Measurements from ENCODE around the gene PDPK1. TPM values are rescaled to one million over a fixed set of nuclear protein-coding genes. Genes with fewer than 3 reads are reported as not detected.
A peak's percentile ranks its signal among the peaks of the same experiment; 100 is the strongest.

The PDPK1 gene
- total RNA-seq, 5 donors from 2014 or later (not counting 1 experiment from before 2014, with no cell fraction given): 49.8 to 68.4 (median 67.3) TPM

DNA sequence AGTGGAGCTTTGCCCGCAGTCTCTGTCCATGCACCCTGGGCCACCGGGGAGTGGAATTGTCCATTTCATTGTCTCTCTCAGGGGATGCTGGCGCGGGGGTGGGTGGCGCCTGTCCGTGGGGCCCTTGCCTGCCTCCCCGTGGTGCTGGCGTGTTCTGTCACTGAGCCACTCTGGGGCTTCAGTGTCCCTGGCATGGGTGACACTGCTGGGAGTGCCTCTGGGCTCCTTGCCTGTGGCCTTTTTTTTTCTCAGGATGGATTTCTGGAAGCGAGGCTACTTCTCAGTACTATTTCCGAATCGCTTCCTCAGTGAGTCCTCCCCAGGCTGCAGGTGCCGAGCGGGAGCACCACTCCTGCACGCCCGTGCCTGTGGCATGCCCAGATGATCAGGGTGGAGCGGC, 55.0 kb downstream of the PDPK1 start:
- no peak for ATAC-seq (replicated peaks in 1 of 4)
- H3K27ac ChIP-seq (ENCODE audit: low read length): no peak overlapping the region
- no peaks in the 10 kb centered on the region for H3K9me3 ChIP-seq
- H3K36me3 ChIP-seq (ENCODE audit: control insufficient read depth in 2 of 2, extremely low read depth in 1 of 2, insufficient read depth in 1 of 2, low read length in 1 of 2): peaks cover 9 to 53% of the 10 kb centered on the region in 2 donors
- H3K27ac Mint-ChIP-seq: peak overlapping the region in 1 of 2 donors; percentile 16
- H3K27me3 ChIP-seq (replicated peaks in 1 of 2; ENCODE audit: control insufficient read depth in 2 of 2, extremely low read depth in 1 of 2, insufficient read depth in 2 of 2, low read length in 1 of 2): no peaks in the 10 kb centered on the region
- H3K4me3 ChIP-seq (ENCODE audit: control insufficient read depth in 1 of 2, extremely low read depth in 1 of 2, low read length in 1 of 2): no peak overlapping the region
- H3K4me1 Mint-ChIP-seq: peaks cover 13 to 25% (median 24%) of the 10 kb centered on the region in 3 donors
- H3K9me3 Mint-ChIP-seq: no peaks in the 10 kb centered on the region
- WGBS (ENCODE audit: insufficient coverage): 96% methylated on average over 15 of the region's 16 CpGs
- H3K36me3 Mint-ChIP-seq: peaks cover 18% of the 10 kb centered on the region
- ChIA-PET CTCF (no interaction called here), POLR2A (interaction anchor here in 1 of 2 donors (0.6 kb wide), 1 partner anchor 376 kb away, joined by 3 read pairs; no protein-coding TSS in a partner anchor)
- H3K27me3 Mint-ChIP-seq: no peaks in the 10 kb centered on the region
- peaks cover 0 to 25% of the 10 kb centered on the region in 2 experiments for H3K4me1 ChIP-seq (ENCODE audit: control insufficient read depth in 1 of 2, extremely low read depth in 1 of 2, insufficient read depth in 2 of 2, low read length in 2 of 2)
- DNase-seq: no peak
- no peak overlapping the region for H3K4me3 Mint-ChIP-seq

DNA sequence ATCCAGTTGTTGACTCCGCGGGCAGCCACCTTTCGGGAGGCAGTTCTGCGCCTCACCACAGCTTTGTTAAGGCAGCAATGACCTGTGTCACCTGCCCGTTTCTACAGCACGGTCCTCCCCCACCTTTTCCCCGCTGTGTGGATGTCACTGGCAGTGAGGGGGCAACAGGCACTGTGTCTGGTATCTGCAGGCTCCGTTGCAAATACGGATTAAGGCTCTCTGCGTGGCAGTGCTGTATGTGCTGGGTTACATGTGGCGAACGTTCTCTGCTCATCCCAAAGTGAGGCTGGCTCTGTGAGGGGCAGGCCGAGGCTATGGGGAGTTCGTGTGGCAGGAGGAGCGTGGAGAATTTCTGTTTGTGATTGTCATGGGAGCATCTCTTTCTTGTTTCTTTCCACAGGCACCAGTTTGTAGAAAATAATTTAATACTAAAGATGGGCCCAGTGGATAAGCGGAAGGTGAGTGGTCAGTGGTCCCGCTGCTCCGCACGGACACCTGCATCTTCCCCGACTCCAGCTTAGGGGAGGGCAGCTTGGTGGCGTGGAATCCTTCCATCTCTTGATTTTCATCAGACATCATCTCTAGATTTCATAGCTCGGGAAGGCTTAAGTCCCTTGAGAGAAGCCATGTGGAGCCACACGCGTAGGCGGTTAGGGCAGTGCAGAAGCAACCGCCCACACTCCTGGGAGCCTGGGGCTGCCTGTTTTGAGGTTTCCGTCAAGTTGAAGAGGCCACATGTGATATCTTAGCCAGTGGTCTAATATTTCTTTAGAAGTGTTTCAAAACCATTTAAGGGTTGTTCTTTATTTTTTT, 57.8 kb downstream of the PDPK1 start:
- Mint-ChIP-seq H3K4me3 (no peak overlapping the region), H3K36me3 (peaks cover 4% of the 10 kb centered on the region), H3K9me3 (no peaks in the 10 kb centered on the region), H3K4me1 (peaks cover 13 to 22% (median 21%) of the 10 kb centered on the region in 3 donors), H3K27ac (no peak overlapping the region), H3K27me3 (no peaks in the 10 kb centered on the region)
- CTCF ChIA-PET: interaction anchor here in 1 of 2 donors (0.6 kb wide), 1 partner anchor 1260 kb away, joined by 3 read pairs; no protein-coding TSS in a partner anchor
- H3K27ac ChIP-seq (ENCODE audit: low read length): no peak overlapping the region
- peaks cover 9 to 38% of the 10 kb centered on the region in 2 donors for H3K36me3 ChIP-seq (ENCODE audit: control insufficient read depth in 2 of 2, extremely low read depth in 1 of 2, insufficient read depth in 1 of 2, low read length in 1 of 2)
- H3K27me3 ChIP-seq (replicated peaks in 1 of 2; ENCODE audit: control insufficient read depth in 2 of 2, extremely low read depth in 1 of 2, insufficient read depth in 2 of 2, low read length in 1 of 2): no peaks in the 10 kb centered on the region
- ATAC-seq (replicated peaks in 1 of 4) (no peak), DNase-seq (no peak)
- 94% methylated on average over 22 of the region's 27 CpGs for WGBS (ENCODE audit: insufficient coverage)
- POLR2A ChIA-PET: no interaction called here
- peaks cover 0 to 23% of the 10 kb centered on the region in 2 experiments for H3K4me1 ChIP-seq (ENCODE audit: control insufficient read depth in 1 of 2, extremely low read depth in 1 of 2, insufficient read depth in 2 of 2, low read length in 2 of 2)
- no peaks in the 10 kb centered on the region for H3K9me3 ChIP-seq
- H3K4me3 ChIP-seq (ENCODE audit: control insufficient read depth in 1 of 2, extremely low read depth in 1 of 2, low read length in 1 of 2): no peak overlapping the region

DNA sequence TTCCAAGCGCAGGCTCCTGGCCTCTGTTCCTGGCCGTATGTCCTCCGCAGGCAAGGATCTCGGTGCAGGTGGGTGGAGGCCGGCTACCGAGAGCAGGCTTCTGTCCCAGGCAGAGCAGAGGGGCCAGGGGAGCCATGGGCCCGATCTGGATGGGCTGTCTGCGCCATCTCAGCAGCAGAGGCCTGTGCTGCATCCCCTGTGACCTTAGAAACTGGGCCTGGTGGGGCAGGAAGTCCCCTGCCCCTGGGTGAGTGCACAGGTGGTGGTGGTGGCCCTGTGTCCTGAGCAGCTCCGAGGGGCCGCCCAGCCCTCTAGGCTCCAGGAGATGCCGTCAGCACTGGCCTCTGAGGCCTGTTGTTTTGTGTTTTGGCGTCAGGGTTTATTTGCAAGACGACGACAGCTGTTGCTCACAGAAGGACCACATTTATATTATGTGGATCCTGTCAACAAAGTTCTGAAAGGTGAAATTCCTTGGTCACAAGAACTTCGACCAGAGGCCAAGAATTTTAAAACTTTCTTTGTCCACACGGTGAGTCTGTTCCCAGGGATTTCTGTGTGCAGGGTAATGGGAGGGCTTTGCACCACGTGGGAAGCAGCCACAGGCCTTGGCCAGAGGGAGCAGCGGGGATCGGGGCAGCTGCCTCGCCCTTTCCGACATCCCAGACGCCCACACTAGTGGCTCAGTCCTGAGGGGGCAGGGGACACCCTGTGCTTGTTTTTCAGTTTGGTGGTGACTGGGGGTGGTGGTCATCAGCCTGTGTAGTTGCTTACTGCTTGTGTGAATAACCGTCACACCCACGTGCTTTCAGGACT, 59.1 kb downstream of the PDPK1 start:
- Mint-ChIP-seq H3K9me3 (no peaks in the 10 kb centered on the region), H3K27ac (no peak overlapping the region), H3K27me3 (no peaks in the 10 kb centered on the region), H3K36me3 (peaks cover 4% of the 10 kb centered on the region), H3K4me1 (peaks cover 13 to 19% (median 18%) of the 10 kb centered on the region in 3 donors), H3K4me3 (no peak overlapping the region)
- no peaks in the 10 kb centered on the region for H3K9me3 ChIP-seq
- ChIA-PET CTCF (no interaction called here), POLR2A (no interaction called here)
- H3K36me3 ChIP-seq (ENCODE audit: control insufficient read depth in 2 of 2, extremely low read depth in 1 of 2, insufficient read depth in 1 of 2, low read length in 1 of 2): peaks cover 9 to 36% of the 10 kb centered on the region in 2 donors
- H3K27me3 ChIP-seq (replicated peaks in 1 of 2; ENCODE audit: control insufficient read depth in 2 of 2, extremely low read depth in 1 of 2, insufficient read depth in 2 of 2, low read length in 1 of 2): no peaks in the 10 kb centered on the region
- no peak overlapping the region for H3K27ac ChIP-seq (ENCODE audit: low read length)
- no peak overlapping the region for H3K4me3 ChIP-seq (ENCODE audit: control insufficient read depth in 1 of 2, extremely low read depth in 1 of 2, low read length in 1 of 2)
- ATAC-seq (replicated peaks in 1 of 4): no peak
- peaks cover 0 to 20% of the 10 kb centered on the region in 2 experiments for H3K4me1 ChIP-seq (ENCODE audit: control insufficient read depth in 1 of 2, extremely low read depth in 1 of 2, insufficient read depth in 2 of 2, low read length in 2 of 2)
- 95% methylated on average over 23 of the region's 24 CpGs for WGBS (ENCODE audit: insufficient coverage)
- no peak for DNase-seq

DNA sequence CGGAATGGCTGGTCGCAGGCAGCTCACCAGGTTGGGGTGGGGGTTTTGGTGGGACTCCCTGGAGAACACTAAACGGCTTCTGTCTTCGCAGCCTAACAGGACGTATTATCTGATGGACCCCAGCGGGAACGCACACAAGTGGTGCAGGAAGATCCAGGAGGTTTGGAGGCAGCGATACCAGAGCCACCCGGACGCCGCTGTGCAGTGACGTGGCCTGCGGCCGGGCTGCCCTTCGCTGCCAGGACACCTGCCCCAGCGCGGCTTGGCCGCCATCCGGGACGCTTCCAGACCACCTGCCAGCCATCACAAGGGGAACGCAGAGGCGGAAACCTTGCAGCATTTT, 59.7 kb downstream of the PDPK1 start:
- peaks cover 15 to 19% (median 16%) of the 10 kb centered on the region in 3 donors for H3K4me1 Mint-ChIP-seq
- no peaks in the 10 kb centered on the region for H3K9me3 Mint-ChIP-seq
- no peak for ATAC-seq (replicated peaks in 1 of 4)
- ChIA-PET CTCF (no interaction called here), POLR2A (no interaction called here)
- DNase-seq: peak in 1 of 35 experiments; percentile 23
- no peaks in the 10 kb centered on the region for H3K27me3 Mint-ChIP-seq
- no peak overlapping the region for H3K4me3 Mint-ChIP-seq
- no peaks in the 10 kb centered on the region for H3K9me3 ChIP-seq
- H3K27ac ChIP-seq (ENCODE audit: low read length): no peak overlapping the region
- H3K36me3 ChIP-seq (ENCODE audit: control insufficient read depth in 2 of 2, extremely low read depth in 1 of 2, insufficient read depth in 1 of 2, low read length in 1 of 2): peaks cover 9 to 36% of the 10 kb centered on the region in 2 donors
- H3K4me3 ChIP-seq (ENCODE audit: control insufficient read depth in 1 of 2, extremely low read depth in 1 of 2, low read length in 1 of 2): no peak overlapping the region
- H3K27me3 ChIP-seq (replicated peaks in 1 of 2; ENCODE audit: control insufficient read depth in 2 of 2, extremely low read depth in 1 of 2, insufficient read depth in 2 of 2, low read length in 1 of 2): no peaks in the 10 kb centered on the region
- peaks cover 4% of the 10 kb centered on the region for H3K36me3 Mint-ChIP-seq
- no peak overlapping the region for H3K27ac Mint-ChIP-seq
- 98% methylated on average over 19 of the region's 22 CpGs for WGBS (ENCODE audit: insufficient coverage)
- H3K4me1 ChIP-seq (ENCODE audit: control insufficient read depth in 1 of 2, extremely low read depth in 1 of 2, insufficient read depth in 2 of 2, low read length in 2 of 2): peaks cover 0 to 16% of the 10 kb centered on the region in 2 experiments

DNA sequence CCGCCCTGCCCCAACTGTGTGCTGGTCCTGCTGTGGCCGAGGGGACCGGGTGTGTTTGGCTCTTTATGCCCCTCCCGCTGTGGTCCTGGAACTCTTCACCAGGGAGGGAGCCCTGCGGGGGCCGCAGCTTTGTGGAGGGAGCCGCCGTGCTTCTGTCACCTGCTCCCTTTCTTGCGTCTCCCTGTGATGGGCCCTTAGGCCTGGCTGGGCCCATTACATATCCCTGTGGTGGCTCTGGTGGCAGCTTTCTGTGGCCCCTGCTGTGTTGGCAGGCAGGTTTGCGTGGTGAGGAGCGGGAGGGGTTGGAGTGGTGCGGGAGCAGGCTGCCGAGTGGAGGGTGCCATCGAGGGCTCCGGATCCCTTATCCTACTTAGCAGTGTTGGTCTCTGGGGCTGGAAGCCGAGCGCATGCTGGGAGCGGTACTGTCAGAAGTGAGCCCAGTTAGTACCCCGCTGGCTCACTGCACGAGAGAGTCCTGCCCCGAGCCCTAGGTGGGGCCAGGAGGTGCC, 60.4 kb downstream of the PDPK1 start:
- H3K4me1 Mint-ChIP-seq: peaks cover 14 to 18% (median 17%) of the 10 kb centered on the region in 3 donors

DNA sequence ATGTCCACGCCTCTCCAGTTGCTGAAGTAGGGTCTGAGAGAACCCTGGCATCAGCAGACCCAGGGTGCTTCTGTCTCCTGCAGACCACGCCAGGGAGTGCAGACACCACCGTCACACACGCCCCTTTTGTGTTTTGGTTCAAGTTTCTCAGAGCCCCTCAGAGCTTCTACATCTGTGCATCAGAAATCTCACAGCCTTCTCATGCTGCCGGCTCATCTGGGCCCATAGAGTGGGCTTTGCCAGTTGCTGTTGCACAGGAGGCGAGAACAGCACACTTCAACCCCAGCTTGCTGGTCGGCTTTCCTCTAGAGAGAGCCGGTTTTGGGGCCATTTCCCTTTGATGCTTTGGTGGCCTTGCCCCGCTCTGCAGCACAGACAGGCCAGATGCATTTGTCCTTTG, 60.9 kb downstream of the PDPK1 start:
- Mint-ChIP-seq H3K9me3 (no peaks in the 10 kb centered on the region), H3K4me1 (peaks cover 10 to 17% (median 12%) of the 10 kb centered on the region in 3 donors), H3K27me3 (no peaks in the 10 kb centered on the region), H3K4me3 (no peak overlapping the region), H3K36me3 (peaks cover 2% of the 10 kb centered on the region), H3K27ac (no peak overlapping the region)
- Histone ChIP-seq H3K27ac (ENCODE audit: low read length) (no peak overlapping the region), H3K4me1 (ENCODE audit: control insufficient read depth in 1 of 2, extremely low read depth in 1 of 2, insufficient read depth in 2 of 2, low read length in 2 of 2) (peaks cover 3 to 8% of the 10 kb centered on the region in 2 experiments), H3K27me3 (replicated peaks in 1 of 2; ENCODE audit: control insufficient read depth in 2 of 2, extremely low read depth in 1 of 2, insufficient read depth in 2 of 2, low read length in 1 of 2) (no peaks in the 10 kb centered on the region), H3K4me3 (ENCODE audit: control insufficient read depth in 1 of 2, extremely low read depth in 1 of 2, low read length in 1 of 2) (no peak overlapping the region), H3K9me3 (no peaks in the 10 kb centered on the region), H3K36me3 (ENCODE audit: control insufficient read depth in 2 of 2, extremely low read depth in 1 of 2, insufficient read depth in 1 of 2, low read length in 1 of 2) (peaks cover 9 to 32% of the 10 kb centered on the region in 2 donors)
- ATAC-seq (replicated peaks in 1 of 4) (no peak), DNase-seq (no peak)
- ChIA-PET CTCF (no interaction called here), POLR2A (no interaction called here)
- 94% methylated on average over 9 of the region's 9 CpGs for WGBS (ENCODE audit: insufficient coverage)

More for the DNA sequence above, 60.4 kb downstream of the PDPK1 start:
- Histone ChIP-seq H3K36me3 (ENCODE audit: control insufficient read depth in 2 of 2, extremely low read depth in 1 of 2, insufficient read depth in 1 of 2, low read length in 1 of 2) (peaks cover 9 to 32% of the 10 kb centered on the region in 2 donors), H3K4me1 (ENCODE audit: control insufficient read depth in 1 of 2, extremely low read depth in 1 of 2, insufficient read depth in 2 of 2, low read length in 2 of 2) (peaks cover 2 to 9% of the 10 kb centered on the region in 2 experiments), H3K27ac (ENCODE audit: low read length) (no peak overlapping the region), H3K27me3 (replicated peaks in 1 of 2; ENCODE audit: control insufficient read depth in 2 of 2, extremely low read depth in 1 of 2, insufficient read depth in 2 of 2, low read length in 1 of 2) (no peaks in the 10 kb centered on the region), H3K4me3 (ENCODE audit: control insufficient read depth in 1 of 2, extremely low read depth in 1 of 2, low read length in 1 of 2) (no peak overlapping the region), H3K9me3 (no peaks in the 10 kb centered on the region)
- 94% methylated on average over 15 of the region's 21 CpGs for WGBS (ENCODE audit: insufficient coverage)
- Mint-ChIP-seq H3K36me3 (peaks cover 4% of the 10 kb centered on the region), H3K27ac (no peak overlapping the region), H3K4me3 (no peak overlapping the region), H3K9me3 (no peaks in the 10 kb centered on the region), H3K27me3 (no peaks in the 10 kb centered on the region)
- CTCF ChIA-PET: no interaction called here
- POLR2A ChIA-PET: no interaction called here
- DNase-seq: no peak
- no peak for ATAC-seq (replicated peaks in 1 of 4)

Measured in T-cell (primary cell).